T-helper 1 cell treated with Interleukin-12 subunit alpha and Interleukin-12 subunit beta and Interleukin-4 antibody, amounts not matched to agents 30 μg/mL and 1 μg/mL, for 36 hours (primary cell): ENCODE data around the gene EDARADD.
A peak's percentile ranks its signal among the peaks of the same experiment; 100 is the strongest.
"Not testable (repeated sequence)": the region's sequence is repeated elsewhere in the genome, so short reads cannot be mapped to it uniquely, and the experiment has no call there.

Experiments
- H3K27ac Mint-ChIP-seq: one replicate; pipeline ENCODE4 v1.8.0; 2021; ENCODE audit warnings: mild to moderate bottlenecking, mixed read lengths
- H3K27me3 Mint-ChIP-seq: one replicate; pipeline ENCODE4 v1.8.0; 2021; ENCODE audit warnings: low read depth, mixed read lengths
- H3K36me3 Mint-ChIP-seq: one replicate; pipeline ENCODE4 v1.8.0; 2021; ENCODE audit warnings: low read depth, mixed read lengths
- H3K4me1 Mint-ChIP-seq: one replicate; pipeline ENCODE4 v1.8.0; 2021; ENCODE audit warnings: low read depth, mixed read lengths
- H3K4me3 Mint-ChIP-seq: one replicate; pipeline ENCODE4 v1.8.0; 2021; ENCODE audit warnings: mild to moderate bottlenecking, moderate library complexity, mixed read lengths
- H3K9me3 Mint-ChIP-seq: one replicate; pipeline ENCODE4 v1.8.0; 2021; ENCODE audit warnings: mixed read lengths

The EDARADD gene

GRCh38 chr1:236495467-236496112 lies 101.5 kb downstream of the EDARADD start:
- H3K27ac Mint-ChIP-seq = no peak overlapping the region
- H3K4me3 Mint-ChIP-seq = no peak overlapping the region
- H3K36me3 Mint-ChIP-seq = no peaks in the 10 kb centered on the region
- H3K9me3 Mint-ChIP-seq = no peaks in the 10 kb centered on the region
- H3K4me1 Mint-ChIP-seq = peaks cover 10% of the 10 kb centered on the region
- H3K27me3 Mint-ChIP-seq = peaks cover 10% of the 10 kb centered on the region

- Mint-ChIP-seq H3K27me3 (no peaks in the 10 kb centered on the region), H3K9me3 (no peaks in the 10 kb centered on the region), H3K27ac (no peak overlapping the region), H3K36me3 (no peaks in the 10 kb centered on the region), H3K4me3 (no peak overlapping the region), H3K4me1 (peaks cover 9% of the 10 kb centered on the region)
Observed at GRCh38 chr1:236497908-236498307, 103.8 kb downstream of the EDARADD start.

GRCh38 chr1:236501093-236501492 lies 107.0 kb downstream of the EDARADD start:
- no peak overlapping the region for H3K4me3 Mint-ChIP-seq

GRCh38 chr1:236502579-236502971 lies 108.5 kb downstream of the EDARADD start:
- no peaks in the 10 kb centered on the region for H3K9me3 Mint-ChIP-seq
- peaks cover 13% of the 10 kb centered on the region for H3K4me1 Mint-ChIP-seq
- peak overlapping the region; percentile 68 for H3K27ac Mint-ChIP-seq
- no peaks in the 10 kb centered on the region for H3K27me3 Mint-ChIP-seq
- peak overlapping the region; percentile 57 for H3K4me3 Mint-ChIP-seq
- H3K36me3 Mint-ChIP-seq = no peaks in the 10 kb centered on the region

More at GRCh38 chr1:236501093-236501492, 107.0 kb downstream of the EDARADD start:
- H3K36me3 Mint-ChIP-seq = no peaks in the 10 kb centered on the region
- H3K27me3 Mint-ChIP-seq = no peaks in the 10 kb centered on the region
- H3K4me1 Mint-ChIP-seq = peaks cover 13% of the 10 kb centered on the region
- H3K9me3 Mint-ChIP-seq = no peaks in the 10 kb centered on the region
- no peak overlapping the region for H3K27ac Mint-ChIP-seq

- peak overlapping the region; percentile 57 for H3K4me3 Mint-ChIP-seq
- peak overlapping the region; percentile 68 for H3K27ac Mint-ChIP-seq
- H3K27me3 Mint-ChIP-seq = no peaks in the 10 kb centered on the region
- H3K36me3 Mint-ChIP-seq = no peaks in the 10 kb centered on the region
- no peaks in the 10 kb centered on the region for H3K9me3 Mint-ChIP-seq
- H3K4me1 Mint-ChIP-seq = peaks cover 13% of the 10 kb centered on the region
Observed at GRCh38 chr1:236502972-236503639, 109.0 kb downstream of the EDARADD start.

GRCh38 chr1:236504338-236504737 lies 110.3 kb downstream of the EDARADD start:
- peaks cover 21% of the 10 kb centered on the region for H3K4me1 Mint-ChIP-seq
- H3K27me3 Mint-ChIP-seq, H3K27ac Mint-ChIP-seq, H3K36me3 Mint-ChIP-seq, H3K4me3 Mint-ChIP-seq, H3K9me3 Mint-ChIP-seq: not testable (repeated sequence)

GRCh38 chr1:236507022-236507700 lies 113.1 kb downstream of the EDARADD start:
- Mint-ChIP-seq H3K36me3 (no peaks in the 10 kb centered on the region), H3K4me1 (peaks cover 21% of the 10 kb centered on the region), H3K4me3 (no peak overlapping the region), H3K27ac (no peak overlapping the region), H3K9me3 (no peaks in the 10 kb centered on the region), H3K27me3 (peaks cover 10% of the 10 kb centered on the region)

- Mint-ChIP-seq H3K4me1 (peaks cover 10% of the 10 kb centered on the region), H3K27me3 (peaks cover 13% of the 10 kb centered on the region), H3K4me3 (peak overlapping the region; percentile 50), H3K9me3 (no peaks in the 10 kb centered on the region), H3K36me3 (no peaks in the 10 kb centered on the region), H3K27ac (peak overlapping the region; percentile 33)
Observed at GRCh38 chr1:236508593-236509027, 114.5 kb downstream of the EDARADD start.

GRCh38 chr1:236509203-236509602 lies 115.1 kb downstream of the EDARADD start:
- Mint-ChIP-seq H3K4me1 (peaks cover 10% of the 10 kb centered on the region), H3K4me3 (no peak overlapping the region), H3K27me3 (peaks cover 13% of the 10 kb centered on the region), H3K36me3 (no peaks in the 10 kb centered on the region), H3K27ac (no peak overlapping the region), H3K9me3 (no peaks in the 10 kb centered on the region)

- H3K36me3 Mint-ChIP-seq = no peaks in the 10 kb centered on the region
- H3K4me3 Mint-ChIP-seq = no peak overlapping the region
- no peaks in the 10 kb centered on the region for H3K9me3 Mint-ChIP-seq
- H3K4me1 Mint-ChIP-seq = peaks cover 10% of the 10 kb centered on the region
- no peak overlapping the region for H3K27ac Mint-ChIP-seq
- H3K27me3 Mint-ChIP-seq = peaks cover 13% of the 10 kb centered on the region
Observed at GRCh38 chr1:236509647-236510401, 115.7 kb downstream of the EDARADD start.

- no peaks in the 10 kb centered on the region for H3K36me3 Mint-ChIP-seq
- H3K4me1 Mint-ChIP-seq = peaks cover 25% of the 10 kb centered on the region
- no peaks in the 10 kb centered on the region for H3K9me3 Mint-ChIP-seq
- no peak overlapping the region for H3K27ac Mint-ChIP-seq
- H3K27me3 Mint-ChIP-seq = peaks cover 13% of the 10 kb centered on the region
- no peak overlapping the region for H3K4me3 Mint-ChIP-seq
Observed at GRCh38 chr1:236511735-236512418, 117.8 kb downstream of the EDARADD start.

GRCh38 chr1:236514703-236515442 lies 120.8 kb downstream of the EDARADD start:
- Mint-ChIP-seq H3K4me1 (peaks cover 26% of the 10 kb centered on the region), H3K9me3 (no peaks in the 10 kb centered on the region), H3K36me3 (no peaks in the 10 kb centered on the region), H3K27me3 (peaks cover 7% of the 10 kb centered on the region), H3K27ac (no peak overlapping the region), H3K4me3 (no peak overlapping the region)

GRCh38 chr1:236515443-236515958 lies 121.4 kb downstream of the EDARADD start:
- peaks cover 9% of the 10 kb centered on the region for H3K27me3 Mint-ChIP-seq
- H3K36me3 Mint-ChIP-seq = peaks cover 3% of the 10 kb centered on the region
- peak overlapping the region; percentile 27 for H3K27ac Mint-ChIP-seq
- H3K9me3 Mint-ChIP-seq = no peaks in the 10 kb centered on the region
- H3K4me3 Mint-ChIP-seq = peak overlapping the region; percentile 69
- H3K4me1 Mint-ChIP-seq = peaks cover 28% of the 10 kb centered on the region
